ENCODE data around the gene SLC4A9. TPM values are rescaled to one million over a fixed set of nuclear protein-coding genes. Genes with fewer than 3 reads are reported as not detected.
A peak's percentile ranks its signal among the peaks of the same experiment; 100 is the strongest.

The SLC4A9 gene
- total RNA-seq, 1 donor from 2014 or later = 0.32 TPM

DNA sequence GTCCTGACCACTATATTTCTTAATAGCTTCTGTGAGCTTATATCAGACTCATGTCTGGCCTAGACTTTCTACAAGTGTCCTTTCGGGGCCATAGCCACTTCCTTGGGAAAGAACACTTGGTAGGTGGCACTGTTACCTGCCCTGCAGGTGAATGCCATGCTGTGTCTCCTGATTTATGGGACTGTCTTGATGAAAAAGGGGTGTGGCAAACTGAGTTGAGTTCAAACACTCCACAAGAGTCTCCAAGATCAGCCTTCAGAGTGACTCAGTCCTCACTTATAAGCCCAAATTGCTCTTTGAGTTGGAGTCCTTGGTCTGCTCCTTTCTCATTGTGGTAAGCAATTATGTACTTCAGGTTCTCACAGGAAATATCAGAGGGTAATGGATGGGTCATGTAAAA lies 31.7 kb downstream of the SLC4A9 start:
- Histone ChIP-seq H3K27ac (no peak overlapping the region), H3K4me1 (no peaks in the 10 kb centered on the region), H3K9me3 (no peaks in the 10 kb centered on the region), H3K4me3 (no peak overlapping the region), H3K27me3 (ENCODE audit: low read depth) (no peaks in the 10 kb centered on the region), H3K36me3 (no peaks in the 10 kb centered on the region)
- ATAC-seq = peak; percentile 82 to 86
- DNase-seq = no peak
- TF ChIP-seq, protein P1, sequence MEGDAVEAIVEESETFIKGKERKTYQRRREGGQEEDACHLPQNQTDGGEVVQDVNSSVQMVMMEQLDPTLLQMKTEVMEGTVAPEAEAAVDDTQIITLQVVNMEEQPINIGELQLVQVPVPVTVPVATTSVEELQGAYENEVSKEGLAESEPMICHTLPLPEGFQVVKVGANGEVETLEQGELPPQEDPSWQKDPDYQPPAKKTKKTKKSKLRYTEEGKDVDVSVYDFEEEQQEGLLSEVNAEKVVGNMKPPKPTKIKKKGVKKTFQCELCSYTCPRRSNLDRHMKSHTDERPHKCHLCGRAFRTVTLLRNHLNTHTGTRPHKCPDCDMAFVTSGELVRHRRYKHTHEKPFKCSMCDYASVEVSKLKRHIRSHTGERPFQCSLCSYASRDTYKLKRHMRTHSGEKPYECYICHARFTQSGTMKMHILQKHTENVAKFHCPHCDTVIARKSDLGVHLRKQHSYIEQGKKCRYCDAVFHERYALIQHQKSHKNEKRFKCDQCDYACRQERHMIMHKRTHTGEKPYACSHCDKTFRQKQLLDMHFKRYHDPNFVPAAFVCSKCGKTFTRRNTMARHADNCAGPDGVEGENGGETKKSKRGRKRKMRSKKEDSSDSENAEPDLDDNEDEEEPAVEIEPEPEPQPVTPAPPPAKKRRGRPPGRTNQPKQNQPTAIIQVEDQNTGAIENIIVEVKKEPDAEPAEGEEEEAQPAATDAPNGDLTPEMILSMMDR (IDR thresholded peaks at IDR 0.05) = no peak
- intact Hi-C loops (cut with DNase I) = no loop called here

DNA sequence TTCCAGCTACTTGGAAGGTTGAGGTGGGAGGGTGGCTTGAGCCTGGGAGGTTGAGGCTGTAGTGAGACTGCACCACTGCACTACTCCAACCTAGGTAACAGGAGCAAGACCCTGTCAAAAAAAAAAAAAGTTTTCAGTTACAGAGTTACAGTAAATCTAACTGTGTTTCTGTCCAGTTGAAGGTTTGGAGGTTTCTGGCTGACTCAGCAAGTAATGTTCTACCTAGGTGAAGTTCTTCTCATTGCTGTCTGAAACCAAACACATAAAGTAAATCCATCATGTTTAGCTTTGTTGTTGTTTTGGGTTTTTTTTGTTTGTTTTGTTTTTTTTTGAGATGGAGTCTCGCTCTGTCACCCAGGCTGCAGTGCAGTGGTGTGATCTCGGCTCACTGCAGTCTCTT lies 33.7 kb downstream of the SLC4A9 start:
- H3K36me3 ChIP-seq = no peaks in the 10 kb centered on the region
- H3K27ac ChIP-seq = no peak overlapping the region
- H3K27me3 ChIP-seq (ENCODE audit: low read depth) = no peaks in the 10 kb centered on the region
- intact Hi-C loops (cut with DNase I) = no loop called here
- DNase-seq (no peak), ATAC-seq (no peak)
- no peak overlapping the region for H3K4me3 ChIP-seq
- H3K9me3 ChIP-seq = no peaks in the 10 kb centered on the region
- H3K4me1 ChIP-seq = no peaks in the 10 kb centered on the region
- TF ChIP-seq, protein P1 (IDR thresholded peaks at IDR 0.05) = no peak

DNA sequence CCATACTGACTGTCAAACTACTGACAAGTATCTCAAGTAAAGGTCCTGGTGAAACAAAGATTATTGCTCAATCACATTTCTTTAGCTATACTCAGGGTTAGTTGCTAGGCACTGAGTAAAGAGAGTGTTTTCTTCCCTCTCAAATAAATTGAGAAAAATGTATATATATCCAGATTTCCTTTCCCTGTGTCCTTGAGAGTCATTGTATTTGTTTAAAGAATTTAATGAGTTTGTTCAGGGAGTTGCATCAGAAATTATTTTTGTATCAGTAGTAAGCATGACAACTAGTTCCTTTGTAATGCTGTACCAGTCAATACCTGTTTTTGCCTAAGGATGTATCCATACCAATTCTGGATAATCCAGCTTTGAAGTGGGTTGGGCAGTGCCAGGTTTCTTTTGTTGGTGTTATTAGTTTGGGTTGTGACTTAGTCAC lies 38.4 kb downstream of the SLC4A9 start:
- Histone ChIP-seq H3K9me3 (no peaks in the 10 kb centered on the region), H3K27me3 (ENCODE audit: low read depth) (no peaks in the 10 kb centered on the region), H3K4me1 (peaks cover 14% of the 10 kb centered on the region), H3K4me3 (no peak overlapping the region), H3K27ac (peak overlapping the region; percentile 5), H3K36me3 (no peaks in the 10 kb centered on the region)
- intact Hi-C loops (cut with DNase I) = no loop called here
- DNase-seq (no peak), ATAC-seq (no peak)
- TF ChIP-seq, protein P1 (IDR thresholded peaks at IDR 0.05) = no peak

DNA sequence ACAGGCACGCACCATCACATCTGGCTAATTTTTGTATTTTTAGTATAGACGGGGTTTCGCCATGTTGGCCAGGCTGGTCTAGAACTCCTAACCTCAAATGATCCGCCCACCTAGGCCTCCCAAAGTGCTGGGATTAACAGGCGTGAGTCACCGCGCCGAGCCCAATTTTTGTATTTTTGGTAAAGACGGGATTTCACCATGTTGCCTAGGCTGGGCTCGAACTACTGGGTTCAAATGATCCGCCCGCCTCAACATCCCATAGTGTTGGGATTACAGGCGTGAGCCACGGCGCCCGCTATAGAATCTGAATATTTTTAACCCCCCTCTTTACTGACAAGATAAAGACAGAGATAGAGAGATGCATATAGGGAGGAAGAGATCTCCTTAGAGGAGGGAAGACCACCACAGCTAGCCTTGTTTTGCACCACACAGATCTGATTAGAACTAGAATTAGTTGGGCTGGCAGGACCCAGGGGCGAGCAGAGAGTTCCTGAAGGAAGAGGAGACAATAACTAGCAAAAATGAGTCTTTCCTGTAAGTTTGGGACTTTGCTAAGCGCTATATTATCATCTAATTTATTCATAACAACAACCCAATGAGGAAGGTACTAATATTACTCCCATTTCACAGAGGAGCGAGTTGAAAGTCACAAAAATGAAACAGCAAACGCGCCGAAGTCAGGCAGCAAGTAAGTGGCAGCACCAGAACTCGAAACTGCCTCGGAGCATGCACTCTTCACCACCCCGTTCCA lies 40.2 kb downstream of the SLC4A9 start:
- no peaks in the 10 kb centered on the region for H3K36me3 ChIP-seq
- peak overlapping the region; percentile 99 for H3K4me3 ChIP-seq
- ATAC-seq = no peak
- H3K4me1 ChIP-seq = peaks cover 30% of the 10 kb centered on the region
- intact Hi-C loops (cut with DNase I) = no loop called here
- no peaks in the 10 kb centered on the region for H3K27me3 ChIP-seq (ENCODE audit: low read depth)
- TF ChIP-seq, protein P1 (IDR thresholded peaks at IDR 0.05) = no peak
- peak overlapping the region; percentile 85 for H3K27ac ChIP-seq
- DNase-seq = no peak
- no peaks in the 10 kb centered on the region for H3K9me3 ChIP-seq

DNA sequence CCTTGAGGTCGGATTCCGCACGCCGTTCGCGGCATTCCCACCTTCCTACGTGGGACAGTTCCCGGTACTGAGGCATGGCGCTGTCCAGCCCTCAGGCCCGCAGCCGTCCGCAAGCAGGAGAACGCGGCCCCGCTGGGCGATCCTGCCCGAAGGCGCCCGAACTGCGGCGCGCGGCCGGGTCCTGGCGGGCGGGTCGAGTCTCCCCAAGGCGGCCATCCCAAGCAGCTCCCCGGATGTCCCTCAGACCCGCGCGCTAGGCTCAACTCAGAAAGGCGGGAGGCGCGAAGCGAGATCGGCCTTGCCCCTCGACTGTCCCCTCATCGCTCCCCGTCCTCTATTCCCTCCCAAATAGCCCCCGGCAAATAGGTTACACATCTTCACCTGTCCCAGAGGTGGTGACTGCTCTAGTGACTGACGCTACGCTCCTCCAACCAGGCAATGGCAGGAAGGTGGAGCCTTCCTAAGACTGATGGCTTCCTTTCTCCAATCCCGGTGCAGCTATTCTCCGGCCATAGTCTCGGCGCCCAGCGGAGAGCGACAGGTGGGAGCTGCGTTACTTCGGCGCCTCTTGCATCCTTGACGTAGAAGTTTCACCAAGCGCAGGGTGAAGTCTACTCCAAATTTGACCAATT lies 40.9 kb downstream of the SLC4A9 start:
- no peaks in the 10 kb centered on the region for H3K9me3 ChIP-seq
- intact Hi-C loops (cut with DNase I) = no loop called here
- DNase-seq = peak; percentile 93
- H3K36me3 ChIP-seq = no peaks in the 10 kb centered on the region
- H3K4me3 ChIP-seq = peak overlapping the region; percentile 99
- no peaks in the 10 kb centered on the region for H3K27me3 ChIP-seq (ENCODE audit: low read depth)
- H3K27ac ChIP-seq = peak overlapping the region; percentile 85
- peak; percentile 90 for ATAC-seq
- peaks cover 32% of the 10 kb centered on the region for H3K4me1 ChIP-seq
- TF ChIP-seq, protein P1 (IDR thresholded peaks at IDR 0.05) = no peak

Data from lower lobe of right lung (tissue), 2 donors.